OCI-LY7 (cell line): Measurements from ENCODE around the gene EXOC5. TPM values are rescaled to one million over a fixed set of nuclear protein-coding genes. Genes with fewer than 3 reads are reported as not detected.
"Not testable (repeated sequence)": the region's sequence is repeated elsewhere in the genome, so short reads cannot be mapped to it uniquely, and the experiment has no call there.

Source experiments
- BruUV-seq: library from RNA; stranded (reverse); fragments of 400-500 nt; replicated peaks from 2 replicates; lab custom pipeline; 2021; lab: Mats Ljungman, UMichigan
- CTCF ChIA-PET: fragments of 300-600 bp; sonication (Branson Sonifier 250); formaldehyde crosslinking; loops from one replicate; lab custom pipeline; 2022; ENCODE audit warnings: antibody characterized with exemption; ENCODE audit not compliant: unreplicated experiment; lab: Charles Lee
- POLR2A ChIA-PET: fragments of 300-600 bp; sonication (Branson Sonifier 250); formaldehyde crosslinking; loops from one replicate; lab custom pipeline; 2022; ENCODE audit warnings: antibody characterized with exemption; lab: Charles Lee
- DNase-seq: peaks from one replicate; pipeline ENCODE4 v3.0.0-alpha.2; 2015; ENCODE audit warnings: low spot score
- H2AFZ ChIP-seq: fragments of 200-600 bp; sonication (generic), shearing (Covaris generic); 2 replicates; pipeline ENCODE4 v1.6.1; 2014; ENCODE audit warnings: mild to moderate bottlenecking, antibody characterized with exemption, low read length, moderate library complexity
- H3K27ac ChIP-seq: fragments of 200-600 bp; sonication (generic); 2 replicates; pipeline ENCODE4 v1.5.1; 2014; ENCODE audit warnings: mixed run types, low read depth, mild to moderate bottlenecking, moderate library complexity, low read length, inconsistent platforms; ENCODE audit not compliant: poor library complexity, severe bottlenecking
- H3K36me3 ChIP-seq: fragments of 200-600 bp; sonication (generic); 2 replicates; pipeline ENCODE4 v1.6.1; 2014; ENCODE audit warnings: mild to moderate bottlenecking, antibody characterized with exemption, low read length, moderate library complexity, mixed read lengths; ENCODE audit not compliant: insufficient read depth
- H3K4me1 ChIP-seq: fragments of 200-600 bp; sonication (generic); 2 replicates; pipeline ENCODE4 v1.5.1; 2014; ENCODE audit warnings: mild to moderate bottlenecking, low read length; ENCODE audit not compliant: insufficient read depth, poor library complexity, severe bottlenecking
- H3K4me2 ChIP-seq: fragments of 200-600 bp; sonication (generic); 2 replicates; pipeline ENCODE4 v1.6.1; 2014; ENCODE audit warnings: mild to moderate bottlenecking, low read length
- H3K4me3 ChIP-seq: fragments of 200-600 bp; sonication (generic); 2 replicates; pipeline ENCODE4 v1.5.1; 2014; ENCODE audit warnings: mild to moderate bottlenecking, low read depth, low read length; ENCODE audit not compliant: poor library complexity, severe bottlenecking
- H3K79me2 ChIP-seq: fragments of 200-600 bp; sonication (generic); 2 replicates; pipeline ENCODE4 v1.6.1; 2016; ENCODE audit warnings: low read depth, mild to moderate bottlenecking, low read length, moderate library complexity, mixed read lengths; ENCODE audit not compliant: insufficient read depth
- H3K9me2 ChIP-seq: fragments of 200-600 bp; sonication (generic); 2 replicates; pipeline ENCODE4 v1.6.1; 2016; ENCODE audit warnings: mild to moderate bottlenecking, low read length, mixed read lengths; ENCODE audit not compliant: insufficient read depth
- H3K9me3 ChIP-seq: fragments of 200-600 bp; sonication (generic); 2 replicates; pipeline ENCODE4 v1.6.1; 2014; ENCODE audit warnings: mild to moderate bottlenecking, mixed run types, low read length, mixed read lengths
- H4K20me1 ChIP-seq: fragments of 200-600 bp; sonication (generic); 2 replicates; pipeline ENCODE4 v1.6.1; 2014; ENCODE audit warnings: mild to moderate bottlenecking, antibody characterized with exemption, low read length, moderate library complexity, mixed read lengths; ENCODE audit not compliant: insufficient read depth
- CTCF ChIP-seq: fragments of 200-600 bp; sonication (generic); conservative IDR thresholded peaks from 2 replicates; pipeline ENCODE4 v1.5.1; 2014; ENCODE audit warnings: mild to moderate bottlenecking, antibody characterized with exemption, low read length, moderate library complexity, mixed read lengths
- EZH2phosphoT487 ChIP-seq: fragments of 200-600 bp; sonication (generic); IDR thresholded peaks from 2 replicates; pipeline ENCODE4 v1.6.1; 2018; ENCODE audit warnings: low read depth, borderline replicate concordance, mild to moderate bottlenecking, mixed run types, antibody characterized with exemption, low read length, moderate library complexity, mixed read lengths
- intact Hi-C: fragments of 100-400 bp; cut with micrococcal nuclease; formaldehyde crosslinking; loops from one replicate; pipeline ENCODE4 v1.10.0; 2022; ENCODE audit not compliant: unreplicated experiment
- total RNA-seq, 2 experiments: library from RNA; depleted of rRNA in 1 of 2; stranded (reverse); fragments of >200 nt in 1 of 2; shearing (Covaris generic) in 1 of 2; gene quantifications; 2 replicates each; pipeline ENCODE4 v1.2.3, GENCODE V29; 2014 to 2022

Gene EXOC5
- total RNA-seq, 2 experiments from 2014 or later = 26.9 to 69.4 TPM

GRCh38 chr14:57262117-57262516, 6.6 kb downstream of the EXOC5 start:
- TF ChIP-seq EZH2phosphoT487 = no peak
- no peak for TF ChIP-seq CTCF
- intact Hi-C loops = no loop called here
- H2AFZ ChIP-seq = no peak overlapping the region
- DNase-seq = no peak
- H3K36me3 ChIP-seq = peaks cover 25% of the 10 kb centered on the region
- H3K9me3 ChIP-seq = no peaks in the 10 kb centered on the region
- H4K20me1 ChIP-seq = peaks cover 23% of the 10 kb centered on the region
- H3K9me2 ChIP-seq = no peaks in the 10 kb centered on the region
- H3K4me1 ChIP-seq = peaks cover 19% of the 10 kb centered on the region
- ChIA-PET POLR2A (interaction anchor here (0.6 kb wide), 1 partner anchor 64 kb away, joined by 3 read pairs; no protein-coding TSS in a partner anchor), CTCF (no interaction called here)
- H3K79me2 ChIP-seq = peaks cover 93% of the 10 kb centered on the region
- BruUV-seq = no TSS peak
- no peak overlapping the region for H3K4me2 ChIP-seq
- no peak overlapping the region for H3K27ac ChIP-seq
- H3K4me3 ChIP-seq = no peak overlapping the region

GRCh38 chr14:57261604-57262003, 7.1 kb downstream of the EXOC5 start:
- Histone ChIP-seq H3K27ac (no peak overlapping the region), H3K9me2 (no peaks in the 10 kb centered on the region), H3K36me3 (peaks cover 30% of the 10 kb centered on the region), H2AFZ (no peak overlapping the region), H3K4me1 (peaks cover 14% of the 10 kb centered on the region), H4K20me1 (peaks cover 19% of the 10 kb centered on the region), H3K4me2 (no peak overlapping the region), H3K9me3 (no peaks in the 10 kb centered on the region), H3K4me3 (no peak overlapping the region), H3K79me2 (peaks cover 93% of the 10 kb centered on the region)
- BruUV-seq = no TSS peak
- CTCF ChIA-PET = no interaction called here
- TF ChIP-seq EZH2phosphoT487 (no peak), CTCF (no peak)
- DNase-seq = no peak
- intact Hi-C loops = no loop called here
- POLR2A ChIA-PET = interaction anchor here (0.6 kb wide), 1 partner anchor 64 kb away, joined by 3 read pairs; no protein-coding TSS in a partner anchor

- peaks cover 91% of the 10 kb centered on the region for H3K79me2 ChIP-seq
- H3K9me3 ChIP-seq = no peaks in the 10 kb centered on the region
- DNase-seq = no peak
- no peak overlapping the region for H3K4me2 ChIP-seq
- BruUV-seq = no TSS peak
- POLR2A ChIA-PET = interaction anchor here (0.9 kb wide), 1 partner anchor 11 kb away, joined by 4 read pairs; no protein-coding TSS in a partner anchor
- H3K27ac ChIP-seq = no peak overlapping the region
- no peak overlapping the region for H3K4me3 ChIP-seq
- H3K9me2 ChIP-seq = no peaks in the 10 kb centered on the region
- H3K36me3 ChIP-seq = peaks cover 50% of the 10 kb centered on the region
- no peak overlapping the region for H2AFZ ChIP-seq
- CTCF ChIA-PET = no interaction called here
- TF ChIP-seq EZH2phosphoT487 (no peak), CTCF (no peak)
- H4K20me1 ChIP-seq = 0 out of 2 replicates have a peak, but pooled peaks cover 4% of the 10 kb centered on the region
- intact Hi-C loops = no loop called here
- no peaks in the 10 kb centered on the region for H3K4me1 ChIP-seq
These were observed 9.0 kb downstream of the EXOC5 start for GRCh38 chr14:57259672-57260071.

DNA sequence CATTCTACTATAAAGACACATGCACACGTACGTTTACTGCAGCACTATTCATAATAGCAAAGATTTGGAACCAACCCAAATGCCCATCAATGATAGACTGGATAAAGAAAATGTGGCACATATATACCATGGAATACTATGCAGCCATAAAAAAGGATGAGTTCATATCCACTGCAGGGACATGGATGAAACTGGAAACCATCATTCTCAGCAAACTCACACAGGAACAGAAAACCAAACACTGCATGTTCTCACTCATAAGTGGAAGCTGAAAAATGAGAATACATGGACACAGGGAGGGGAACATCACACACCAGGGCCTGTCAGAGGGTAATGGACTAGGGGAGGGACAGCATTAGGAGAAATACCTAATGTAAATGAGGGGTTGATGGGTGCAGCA, 10.5 kb downstream of the EXOC5 start:
- POLR2A ChIA-PET = interaction anchor here (1.3 to 1.5 kb wide), 2 partner anchors 10 to 12 kb away, joined by 3 to 4 read pairs; partner anchors contain the start of genes AP5M1 and EXOC5
- BruUV-seq, H3K9me3 ChIP-seq, H4K20me1 ChIP-seq, H3K4me1 ChIP-seq, H3K4me2 ChIP-seq, H2AFZ ChIP-seq, H3K9me2 ChIP-seq, intact Hi-C loops, H3K4me3 ChIP-seq, CTCF ChIA-PET, DNase-seq, H3K27ac ChIP-seq: not testable (repeated sequence)
- Histone ChIP-seq H3K79me2 (peaks cover 89% of the 10 kb centered on the region), H3K36me3 (peaks cover 47% of the 10 kb centered on the region)
